DMS 273 (cell line): ENCODE data around the gene SLC2A13.
"Not testable (repeated sequence)": the region's sequence is repeated elsewhere in the genome, so short reads cannot be mapped to it uniquely, and the experiment has no call there.

Experiments
- DNase-seq: peaks from one replicate; lab custom pipeline; 2025; ENCODE audit not compliant: unreplicated experiment; lab: John Stamatoyannopoulos, UW

Gene SLC2A13

DNA sequence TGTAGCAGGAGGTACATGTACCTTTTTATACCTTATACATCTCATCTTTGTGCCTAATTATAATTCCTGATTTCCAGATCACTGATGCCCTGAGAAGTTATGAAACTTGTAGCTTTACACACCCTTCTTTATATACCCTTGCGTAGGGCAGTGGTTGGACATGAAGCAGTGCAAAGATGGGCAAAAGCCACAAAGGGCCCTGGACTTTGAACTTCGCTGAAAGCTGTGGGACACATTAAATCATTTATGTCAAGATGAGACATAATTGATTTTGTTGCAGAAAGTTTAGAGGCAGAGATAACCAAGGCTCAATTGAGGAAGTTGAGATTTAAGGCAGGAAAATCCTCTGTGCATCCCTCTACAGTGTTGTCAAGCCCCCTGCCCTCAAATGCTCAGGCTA lies 170.0 kb downstream of the SLC2A13 start:
- no peak for DNase-seq

DNA sequence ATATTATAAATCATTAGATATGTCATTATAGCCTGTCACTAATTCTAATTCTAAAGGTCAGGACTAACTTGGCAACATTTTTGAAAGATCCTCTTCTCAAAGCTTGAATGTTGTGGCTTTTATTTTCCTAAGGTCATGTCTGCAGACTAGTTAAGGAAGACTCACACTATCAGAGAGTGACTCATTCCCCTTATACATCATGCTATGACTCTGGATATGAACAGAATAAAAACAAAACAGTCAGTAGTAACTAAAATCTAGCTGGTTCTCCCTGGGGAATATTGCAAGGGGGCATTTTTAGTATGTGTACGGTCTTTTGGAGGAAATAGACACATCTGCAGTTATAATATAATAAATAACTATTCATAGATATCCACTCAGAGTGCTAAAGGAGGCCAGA lies 170.6 kb downstream of the SLC2A13 start:
- DNase-seq = no peak

DNA sequence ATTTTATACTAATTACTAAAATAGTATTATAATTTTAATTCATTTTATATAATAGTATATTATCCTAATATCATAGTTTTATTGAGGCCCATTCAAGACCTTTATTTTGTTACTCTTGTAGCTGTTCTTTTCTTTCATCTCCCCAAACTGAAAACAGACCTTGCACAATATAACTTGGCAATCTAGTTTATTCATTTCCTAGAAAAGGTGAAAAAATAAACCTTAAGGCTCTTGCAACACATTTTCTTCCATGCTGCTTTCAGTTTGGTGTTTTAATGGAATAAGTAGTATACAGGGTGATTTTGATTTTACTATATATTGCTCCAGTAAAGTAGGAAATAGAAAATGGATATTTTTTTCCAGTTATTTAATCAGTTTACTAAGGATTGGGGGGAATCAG lies 174.0 kb downstream of the SLC2A13 start:
- no peak for DNase-seq

DNA sequence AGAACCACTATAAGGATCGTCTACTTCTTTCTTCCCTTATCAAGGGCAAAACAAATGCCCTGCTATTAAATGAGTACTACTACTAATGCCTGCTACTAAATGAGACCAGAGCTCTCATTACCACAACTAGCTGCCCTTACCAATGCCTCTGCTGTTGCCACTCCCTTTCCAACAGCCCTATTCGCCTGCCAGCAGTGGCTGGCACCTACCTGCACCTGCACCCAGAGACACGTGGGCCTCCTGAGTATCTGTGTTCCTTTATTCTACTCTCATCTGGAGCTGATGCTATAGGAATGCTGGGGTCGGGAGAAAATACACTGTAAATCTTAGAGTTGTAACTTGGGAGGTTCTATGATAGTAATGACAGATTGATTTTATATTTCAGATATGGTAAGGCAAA lies 174.7 kb downstream of the SLC2A13 start:
- no peak for DNase-seq

DNA sequence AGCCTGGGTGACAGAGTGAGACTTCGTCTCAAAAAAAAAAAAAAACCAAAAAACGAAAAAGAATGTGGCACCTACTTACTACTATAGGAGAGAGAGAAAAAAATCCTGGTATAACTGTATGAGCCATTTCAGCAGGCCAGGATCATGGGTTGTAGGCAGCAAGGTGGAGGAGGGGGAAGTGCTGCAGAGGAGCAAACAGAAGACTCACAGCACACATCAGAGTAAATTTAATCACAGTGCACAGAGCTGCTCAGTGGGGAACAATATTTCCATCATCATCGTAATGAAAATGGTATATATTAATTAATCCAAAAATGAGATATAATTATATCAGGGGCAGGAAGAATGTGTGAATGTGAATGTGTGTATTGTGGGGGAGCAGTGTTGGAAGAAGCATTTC lies 175.8 kb downstream of the SLC2A13 start:
- DNase-seq = no peak

DNA sequence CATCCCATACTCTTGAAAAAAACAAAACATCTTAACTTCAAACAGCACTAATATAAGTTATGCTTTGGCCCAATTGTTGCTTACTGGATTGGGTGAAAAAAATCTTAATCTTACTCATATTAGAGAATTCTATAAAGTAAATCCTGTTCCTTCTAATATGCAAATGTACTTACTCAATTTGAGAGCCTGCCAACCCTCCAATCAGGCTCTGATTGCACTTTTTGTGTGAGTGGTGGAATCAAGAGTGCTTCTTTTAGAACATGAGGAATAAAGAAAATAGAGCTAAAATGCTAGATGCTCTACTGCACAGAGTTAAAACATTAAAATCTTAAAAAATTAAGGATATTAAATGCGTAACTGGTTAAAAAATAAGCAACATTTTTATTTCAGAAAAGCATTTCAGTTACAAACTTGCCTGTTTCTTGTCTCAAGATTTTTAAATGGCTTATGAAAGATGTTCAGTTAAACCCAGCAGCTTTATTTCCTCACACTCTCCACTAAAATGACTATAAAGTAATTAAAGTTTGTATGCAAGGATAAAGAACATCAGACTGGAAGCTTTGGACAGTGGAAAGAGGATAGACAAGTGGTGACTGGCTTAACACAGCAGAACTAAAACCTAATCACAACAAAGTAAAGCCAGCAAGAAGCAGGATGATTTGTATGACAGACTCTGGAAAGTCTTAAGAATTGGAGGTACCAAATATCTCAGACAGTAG lies 177.5 kb downstream of the SLC2A13 start:
- DNase-seq = no peak

DNA sequence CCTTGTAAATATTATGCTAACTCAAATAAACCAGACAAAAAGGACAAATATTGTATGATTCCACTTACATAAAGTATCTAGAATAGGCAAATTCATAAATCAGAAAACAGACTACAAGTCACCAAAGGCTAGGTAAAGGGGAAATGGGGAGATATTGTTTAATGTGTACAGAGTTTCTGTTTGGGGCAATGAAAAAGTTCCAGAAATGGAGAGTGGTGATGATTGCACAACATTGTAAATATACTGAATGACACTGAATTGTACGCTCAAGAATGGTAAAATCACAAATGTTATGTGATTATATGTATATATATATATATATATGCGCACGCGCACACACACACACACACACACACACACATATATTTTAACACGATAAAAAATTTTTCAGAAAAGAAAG lies 182.5 kb downstream of the SLC2A13 start:
- DNase-seq = no peak

DNA sequence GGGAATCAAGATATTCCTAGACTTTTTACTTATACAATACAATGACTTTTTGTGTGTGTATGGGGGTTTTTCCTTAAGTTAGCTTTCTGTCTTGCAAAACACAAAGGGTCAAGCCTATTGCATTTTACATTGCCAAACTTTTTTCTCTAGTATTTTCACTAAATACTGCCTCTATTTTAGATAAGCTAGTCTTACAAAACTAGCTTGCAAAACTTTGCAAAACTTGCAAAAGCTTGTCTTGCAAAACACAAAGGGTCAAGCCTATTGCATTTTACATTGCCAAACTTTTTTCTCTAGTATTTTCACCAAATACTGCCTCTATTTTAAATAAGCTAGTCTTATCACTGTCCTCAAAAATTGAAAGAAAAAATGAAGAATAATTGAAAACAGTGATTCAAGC lies 183.3 kb downstream of the SLC2A13 start:
- DNase-seq = not testable (repeated sequence)

DNA sequence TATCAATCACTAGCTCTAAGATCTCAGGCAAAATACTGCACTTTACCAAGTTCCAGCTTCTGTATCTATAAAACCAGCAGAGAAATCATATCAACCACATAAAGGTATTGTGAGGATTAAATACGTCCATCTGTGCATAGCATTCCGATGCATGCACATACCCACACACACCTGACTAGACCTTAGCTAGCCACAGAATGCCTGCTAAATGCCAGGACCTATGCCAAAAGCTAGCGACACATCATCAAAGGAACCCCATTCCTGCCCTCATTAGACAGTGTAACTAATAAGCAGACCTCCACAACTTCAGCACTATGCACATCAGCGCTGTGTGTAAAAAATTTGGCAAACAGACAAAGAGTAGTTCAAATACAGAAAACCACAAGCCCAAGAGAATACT lies 185.2 kb downstream of the SLC2A13 start:
- no peak for DNase-seq

DNA sequence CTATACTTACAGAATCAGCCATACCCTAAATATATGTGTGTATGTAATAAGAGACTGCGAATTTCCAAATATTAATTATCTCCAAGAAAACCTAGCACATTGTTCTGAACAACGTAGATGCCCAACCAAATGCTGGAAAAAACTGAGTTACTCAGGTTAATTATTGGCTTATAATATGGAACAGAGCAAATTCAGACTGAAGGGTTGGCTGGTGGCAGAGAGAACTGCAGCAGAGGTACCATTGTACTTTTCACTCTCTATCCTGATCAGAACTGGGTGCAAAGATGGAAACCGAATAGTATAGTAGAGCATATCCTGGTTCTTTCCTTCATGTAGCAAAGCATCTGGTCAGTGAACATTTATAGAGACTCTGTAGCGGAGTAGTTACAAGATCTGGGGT lies 185.7 kb downstream of the SLC2A13 start:
- no peak for DNase-seq

DNA sequence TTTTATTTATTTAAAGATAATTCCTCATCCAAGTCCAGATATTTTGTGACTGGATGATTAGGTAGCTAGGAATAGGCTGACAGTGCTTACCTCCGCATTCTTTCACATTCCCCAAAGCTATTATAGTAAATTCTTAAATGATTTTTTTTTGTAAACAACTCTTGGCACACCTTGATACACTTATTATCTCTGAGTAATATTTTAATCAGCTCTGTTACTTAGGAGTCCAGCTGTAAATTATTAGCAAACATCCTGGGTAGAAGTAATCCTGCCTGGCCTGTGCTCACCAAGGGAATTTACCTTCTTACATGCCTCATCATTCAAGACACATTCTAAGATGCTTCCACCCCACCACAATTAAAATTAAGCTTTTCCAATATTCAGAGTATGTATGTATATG lies 186.1 kb downstream of the SLC2A13 start:
- DNase-seq = no peak

DNA sequence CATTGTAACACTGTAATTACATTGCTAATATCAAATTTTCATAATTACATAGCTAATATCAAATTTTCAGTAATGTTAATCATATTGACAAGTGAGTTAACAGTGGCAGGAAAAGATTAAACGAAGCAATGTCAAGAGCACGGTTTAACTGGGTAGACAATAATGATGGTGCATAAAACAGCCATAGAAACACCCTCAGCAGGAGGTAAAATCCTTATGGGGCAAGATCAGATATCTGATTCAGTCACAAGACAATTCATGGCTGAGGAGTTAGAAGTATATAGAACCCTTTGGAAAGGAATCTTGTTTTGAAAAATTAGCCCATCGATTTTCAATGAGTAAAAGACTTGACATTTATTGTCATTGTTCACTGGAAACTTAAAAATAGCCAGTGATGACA lies 190.6 kb downstream of the SLC2A13 start:
- DNase-seq = no peak

DNA sequence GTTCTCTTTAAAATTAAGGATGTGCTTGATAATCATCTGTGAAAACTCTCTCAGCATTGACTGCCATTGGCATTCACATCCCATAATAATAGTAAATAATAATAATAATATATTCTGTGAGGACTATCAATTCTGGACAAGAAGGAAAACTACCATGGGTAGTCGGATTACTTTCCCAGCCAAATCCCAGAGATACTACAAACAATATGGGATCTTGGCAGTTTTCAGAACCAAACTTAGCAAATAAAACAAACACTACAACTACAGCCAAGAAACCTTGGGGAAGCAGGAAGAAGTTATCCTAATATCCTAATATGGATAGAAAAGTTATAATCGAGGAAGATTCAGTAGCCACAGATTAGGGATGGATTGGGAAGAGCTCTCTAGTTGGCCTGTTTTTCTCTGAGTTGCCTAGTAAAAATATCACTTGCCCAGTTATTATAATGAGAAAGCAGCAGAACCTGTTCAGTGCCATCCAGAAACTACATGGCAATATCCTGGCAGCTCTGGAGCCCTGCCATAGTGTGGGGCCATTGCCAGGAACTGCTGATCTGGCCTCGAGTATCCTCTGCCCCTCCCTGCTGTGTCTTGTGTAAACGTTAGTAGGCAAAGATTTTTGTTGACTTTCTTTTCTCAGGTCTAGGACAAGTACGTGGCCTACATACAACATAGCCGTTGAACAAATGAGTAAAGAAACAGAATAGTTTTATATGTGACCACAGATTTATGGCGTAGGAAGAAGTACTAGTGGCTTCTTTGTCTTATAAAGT lies 193.5 kb downstream of the SLC2A13 start:
- peak; percentile 2 for DNase-seq

DNA sequence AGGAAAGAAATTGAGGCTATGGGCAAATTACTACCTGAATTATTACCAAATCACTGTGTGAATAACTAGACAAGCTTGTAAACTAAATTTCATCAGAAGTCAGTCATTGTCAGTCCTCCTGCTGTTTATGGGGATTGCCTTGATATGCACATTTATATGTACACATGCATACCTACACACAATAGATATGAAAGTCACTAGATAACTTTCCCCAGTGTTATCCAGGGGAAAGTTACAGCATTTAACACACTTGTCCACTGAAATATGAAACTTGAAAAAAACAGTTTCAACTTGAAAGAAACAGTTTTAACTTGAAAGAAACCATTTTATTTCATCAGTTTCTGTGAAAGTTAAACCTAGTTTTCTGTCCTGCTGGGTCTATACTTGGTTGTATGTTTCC lies 199.6 kb downstream of the SLC2A13 start:
- no peak for DNase-seq

DNA sequence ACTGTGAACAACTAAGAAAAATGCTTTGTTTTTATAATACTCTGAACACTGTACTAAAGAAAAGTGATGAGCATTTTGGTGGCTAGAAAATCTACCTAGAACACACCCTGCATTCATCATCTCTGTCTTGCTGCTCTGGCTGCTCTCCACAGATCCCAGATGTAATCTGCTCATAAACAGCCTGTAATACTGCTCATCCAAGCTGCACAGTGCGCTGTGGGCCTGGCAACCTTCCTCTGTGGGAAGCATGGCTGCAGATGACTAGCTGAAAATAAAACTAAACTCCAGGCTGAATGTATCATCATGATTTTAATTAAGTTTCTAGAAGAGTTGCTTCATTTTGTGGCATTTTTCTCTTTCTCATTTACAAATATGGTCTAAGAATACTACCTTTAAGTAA lies 200.7 kb downstream of the SLC2A13 start:
- peak; percentile 83 for DNase-seq

DNA sequence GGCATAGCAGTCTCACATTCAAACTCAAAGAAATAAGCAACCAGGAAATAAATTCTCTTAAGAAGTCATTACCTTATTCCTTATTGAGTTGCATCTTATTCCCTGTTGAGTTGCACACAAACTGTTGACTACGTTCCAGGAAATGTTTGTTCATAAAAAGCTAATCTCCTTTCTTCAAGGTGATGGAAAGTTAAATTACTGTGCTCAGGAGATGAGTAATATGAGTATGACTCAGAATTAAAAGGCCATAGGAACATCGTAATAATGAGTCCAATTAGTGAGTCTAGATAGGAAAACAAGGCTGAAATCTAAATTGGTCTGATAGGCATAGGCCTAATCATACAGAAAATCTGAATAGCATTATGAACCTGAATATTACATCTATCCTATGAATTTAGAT lies 203.1 kb downstream of the SLC2A13 start:
- DNase-seq = peak; percentile 9

DNA sequence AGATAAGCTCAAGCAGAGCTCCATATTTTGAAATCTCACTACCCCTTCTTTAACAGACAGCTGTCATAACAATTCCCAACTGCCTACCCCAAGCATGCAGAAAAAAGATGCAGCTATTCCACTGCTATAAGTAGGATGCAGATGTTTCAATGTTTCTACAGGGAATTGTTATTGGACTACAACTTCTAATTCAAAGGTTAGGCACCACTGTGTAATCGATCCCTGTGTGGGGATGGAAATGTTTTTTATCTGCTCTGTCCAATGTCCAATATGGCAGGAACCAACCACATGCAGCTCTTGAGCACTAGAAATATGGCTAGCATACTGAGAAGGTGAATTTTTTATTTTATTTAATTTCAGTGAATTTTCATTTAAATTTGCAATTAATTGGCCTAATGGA lies 208.6 kb downstream of the SLC2A13 start:
- peak; percentile 5 for DNase-seq

DNA sequence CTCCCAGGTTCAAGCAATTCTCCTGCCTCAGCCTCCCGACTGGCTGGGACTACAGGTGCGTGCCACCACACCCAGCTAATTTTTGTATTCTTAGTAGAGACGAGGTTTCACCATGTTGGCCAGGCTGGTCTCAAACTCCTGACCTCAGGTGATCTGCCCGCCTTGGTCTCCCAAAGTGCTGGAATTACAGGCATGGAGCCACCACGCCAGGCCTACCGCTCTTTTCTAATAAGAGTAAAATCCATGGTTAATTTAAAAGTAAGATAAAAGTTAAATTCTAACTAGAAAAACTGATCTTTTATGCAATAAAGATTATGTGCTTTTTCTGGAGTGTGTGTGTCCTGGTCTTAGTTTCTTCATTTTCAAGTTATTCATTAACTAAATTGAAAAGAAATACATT lies 212.5 kb downstream of the SLC2A13 start:
- not testable (repeated sequence) for DNase-seq

DNA sequence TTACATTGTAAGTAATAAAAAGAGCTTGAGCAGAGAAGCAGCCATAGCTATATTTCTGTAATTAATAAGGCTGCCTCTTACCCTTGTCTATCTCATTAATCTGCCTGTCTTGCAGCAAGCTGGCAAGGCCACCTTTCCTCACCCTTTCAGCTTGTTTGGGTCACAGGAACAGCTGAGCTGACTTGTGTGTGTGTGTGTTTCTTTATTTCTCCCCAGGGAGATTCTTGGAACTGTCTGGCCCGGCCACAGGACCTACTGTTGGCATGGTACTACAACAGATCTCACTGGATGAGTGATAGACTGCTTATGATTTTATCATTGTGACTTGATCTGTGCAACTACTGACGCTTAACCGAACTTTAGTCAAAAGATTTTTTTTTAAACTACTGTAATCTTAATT lies 213.7 kb downstream of the SLC2A13 start:
- peak; percentile 74 for DNase-seq

DNA sequence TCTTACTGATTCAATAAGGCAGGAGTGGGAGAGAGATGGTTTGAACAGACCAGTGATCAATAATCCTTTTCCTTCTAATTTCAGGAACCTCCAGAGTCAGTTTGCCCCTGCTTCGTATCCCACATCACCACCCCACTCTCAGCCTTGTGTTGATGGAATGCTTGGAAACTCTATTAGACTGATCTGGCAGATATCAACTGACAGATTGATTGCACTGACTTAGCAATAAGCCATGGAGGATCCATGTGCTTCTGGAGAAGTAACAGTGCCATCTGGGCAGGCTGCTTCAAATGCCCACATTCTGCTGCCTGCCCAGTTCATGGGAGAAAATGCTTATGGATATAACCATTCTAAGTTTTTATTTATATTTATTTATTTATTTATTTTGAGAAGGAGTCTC lies 218.0 kb downstream of the SLC2A13 start:
- peak; percentile 62 for DNase-seq

DNA sequence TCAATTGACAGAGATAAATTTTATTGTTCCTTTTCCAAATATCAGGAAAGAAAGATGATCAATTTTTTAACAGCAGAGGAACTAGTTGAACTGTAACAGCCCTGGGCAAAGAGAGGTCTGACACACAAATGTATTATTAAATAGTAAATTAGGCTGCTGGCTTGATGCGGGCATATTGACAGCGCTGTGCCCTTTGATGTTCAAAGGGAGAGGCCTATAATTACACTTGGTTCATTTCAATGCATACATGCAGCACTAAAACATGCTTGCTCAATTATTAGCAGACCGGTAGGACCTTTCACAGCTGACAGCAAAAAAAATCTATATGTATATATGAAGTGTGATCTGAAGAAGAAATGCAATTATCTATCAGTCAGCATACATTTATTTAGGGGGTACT lies 219.8 kb downstream of the SLC2A13 start:
- DNase-seq = no peak

DNA sequence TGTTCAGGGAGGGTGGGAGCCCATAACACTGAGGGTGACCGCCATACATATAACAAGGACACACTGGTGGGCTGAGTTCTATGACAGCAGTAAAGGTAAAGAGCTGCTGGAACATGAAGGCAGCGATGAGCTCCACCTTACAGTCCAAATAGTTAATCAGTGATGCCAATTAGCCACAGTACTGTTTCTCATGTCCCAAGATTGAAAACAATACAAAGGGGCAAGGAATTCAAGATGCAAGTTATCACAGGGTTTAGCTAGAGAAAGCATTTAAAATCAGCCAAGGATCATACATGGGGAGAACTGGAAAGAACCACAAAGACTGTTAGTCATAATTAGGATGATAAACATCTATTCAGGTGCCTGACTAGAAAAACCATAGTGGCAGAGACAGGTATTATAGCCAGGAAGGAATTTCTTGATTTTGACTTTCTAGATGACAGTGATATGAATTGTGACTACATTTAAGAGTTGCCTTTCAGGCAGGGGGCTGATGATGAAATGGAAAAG lies 221.2 kb downstream of the SLC2A13 start:
- no peak for DNase-seq

DNA sequence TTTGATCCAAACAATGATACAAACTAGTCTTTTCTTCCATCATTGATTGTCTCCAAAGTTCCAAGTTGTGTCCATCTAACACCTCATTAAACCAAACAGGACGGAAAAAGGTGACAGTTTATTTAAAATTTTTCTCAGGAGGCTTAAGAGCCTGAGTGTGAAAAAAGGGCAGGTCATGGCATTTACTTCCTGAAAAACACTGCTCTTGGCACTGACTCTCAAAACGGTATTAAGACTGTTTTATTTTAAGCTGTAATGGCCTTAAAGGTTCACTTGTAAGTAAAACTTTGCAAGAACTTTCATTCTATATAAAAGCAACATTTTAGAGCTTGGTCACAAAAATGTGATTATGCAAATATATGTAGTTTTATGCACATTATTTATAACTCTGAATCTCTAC lies 222.5 kb downstream of the SLC2A13 start:
- no peak for DNase-seq
